ENCODE data around the gene PHC3. TPM values are rescaled to one million over a fixed set of nuclear protein-coding genes. Genes with fewer than 3 reads are reported as not detected.

PHC3 gene
- total RNA-seq, 1 experiment from 2014 or later: 55.4 TPM

DNA sequence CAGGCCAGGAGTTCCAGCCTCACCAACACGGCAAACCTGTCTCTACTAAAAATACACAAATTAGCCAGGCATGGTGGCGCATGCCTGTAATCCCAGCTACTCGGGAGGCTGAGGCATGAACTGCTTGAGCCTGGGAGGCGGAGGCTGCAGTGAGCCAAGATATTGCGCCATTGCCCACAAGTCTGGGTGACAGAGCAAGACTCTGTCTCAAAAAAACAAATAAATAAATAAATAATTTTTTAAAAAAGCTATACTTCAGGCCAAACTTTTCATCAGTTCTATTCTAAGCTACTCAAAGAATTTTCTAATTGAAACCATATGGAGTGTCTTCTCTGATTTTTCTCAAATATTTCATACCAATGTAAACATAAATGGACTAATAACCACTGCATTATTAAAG, 43.5 kb downstream of the PHC3 start:
- no peak for DNase-seq (ENCODE audit: low spot score)
- intact Hi-C loops (cut with micrococcal nuclease; ENCODE audit: unreplicated experiment): no loop called here
- H3K27me3 ChIP-seq (replicated peaks; ENCODE audit: insufficient read depth, low read depth, low read length, poor library complexity): no peaks in the 10 kb centered on the region
- H3K27ac ChIP-seq (ENCODE audit: low read depth, low read length, poor library complexity, severe bottlenecking): no peak overlapping the region
- H3K9me3 ChIP-seq (ENCODE audit: low read depth, low read length, poor library complexity, severe bottlenecking): no peaks in the 10 kb centered on the region
- H3K4me1 ChIP-seq (ENCODE audit: insufficient read depth, low read length, poor library complexity, severe bottlenecking): no peaks in the 10 kb centered on the region
- BruUV-seq (replicated peaks): no TSS peak
- POLR2A ChIA-PET (ENCODE audit: low non-redundant PET): no interaction called here
- no peak for TF ChIP-seq EZH2 (IDR thresholded peaks at IDR 0.05; ENCODE audit: borderline replicate concordance, low read depth, low read length, poor library complexity, severe bottlenecking)
- TF ChIP-seq, protein P1, sequence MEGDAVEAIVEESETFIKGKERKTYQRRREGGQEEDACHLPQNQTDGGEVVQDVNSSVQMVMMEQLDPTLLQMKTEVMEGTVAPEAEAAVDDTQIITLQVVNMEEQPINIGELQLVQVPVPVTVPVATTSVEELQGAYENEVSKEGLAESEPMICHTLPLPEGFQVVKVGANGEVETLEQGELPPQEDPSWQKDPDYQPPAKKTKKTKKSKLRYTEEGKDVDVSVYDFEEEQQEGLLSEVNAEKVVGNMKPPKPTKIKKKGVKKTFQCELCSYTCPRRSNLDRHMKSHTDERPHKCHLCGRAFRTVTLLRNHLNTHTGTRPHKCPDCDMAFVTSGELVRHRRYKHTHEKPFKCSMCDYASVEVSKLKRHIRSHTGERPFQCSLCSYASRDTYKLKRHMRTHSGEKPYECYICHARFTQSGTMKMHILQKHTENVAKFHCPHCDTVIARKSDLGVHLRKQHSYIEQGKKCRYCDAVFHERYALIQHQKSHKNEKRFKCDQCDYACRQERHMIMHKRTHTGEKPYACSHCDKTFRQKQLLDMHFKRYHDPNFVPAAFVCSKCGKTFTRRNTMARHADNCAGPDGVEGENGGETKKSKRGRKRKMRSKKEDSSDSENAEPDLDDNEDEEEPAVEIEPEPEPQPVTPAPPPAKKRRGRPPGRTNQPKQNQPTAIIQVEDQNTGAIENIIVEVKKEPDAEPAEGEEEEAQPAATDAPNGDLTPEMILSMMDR (conservative IDR thresholded peaks at IDR 0.05; ENCODE audit: low read depth, low read length): no peak
- CTCF ChIA-PET: no interaction called here
- H3K36me3 ChIP-seq (ENCODE audit: insufficient read depth, low read length, poor library complexity, severe bottlenecking): peaks cover 19% of the 10 kb centered on the region
- no peak overlapping the region for H3K4me3 ChIP-seq (ENCODE audit: low read depth, low read length, poor library complexity, severe bottlenecking)

GRCh38 chr3:170132335-170132734, 49.2 kb downstream of the PHC3 start:
- no peaks in the 10 kb centered on the region for H3K27me3 ChIP-seq (replicated peaks; ENCODE audit: insufficient read depth, low read depth, low read length, poor library complexity)
- no peak for DNase-seq (ENCODE audit: low spot score)
- H3K27ac ChIP-seq (ENCODE audit: low read depth, low read length, poor library complexity, severe bottlenecking): no peak overlapping the region
- POLR2A ChIA-PET (ENCODE audit: low non-redundant PET): no interaction called here
- H3K36me3 ChIP-seq (ENCODE audit: insufficient read depth, low read length, poor library complexity, severe bottlenecking): peaks cover 39% of the 10 kb centered on the region
- TF ChIP-seq, protein P1 (conservative IDR thresholded peaks at IDR 0.05; ENCODE audit: low read depth, low read length): no peak
- no peak for TF ChIP-seq EZH2 (IDR thresholded peaks at IDR 0.05; ENCODE audit: borderline replicate concordance, low read depth, low read length, poor library complexity, severe bottlenecking)
- CTCF ChIA-PET: no interaction called here
- no TSS peak for BruUV-seq (replicated peaks)
- intact Hi-C loops (cut with micrococcal nuclease; ENCODE audit: unreplicated experiment): no loop called here
- H3K4me3 ChIP-seq (ENCODE audit: low read depth, low read length, poor library complexity, severe bottlenecking): no peak overlapping the region
- H3K4me1 ChIP-seq (ENCODE audit: insufficient read depth, low read length, poor library complexity, severe bottlenecking): peaks cover 33% of the 10 kb centered on the region
- no peaks in the 10 kb centered on the region for H3K9me3 ChIP-seq (ENCODE audit: low read depth, low read length, poor library complexity, severe bottlenecking)

DNA sequence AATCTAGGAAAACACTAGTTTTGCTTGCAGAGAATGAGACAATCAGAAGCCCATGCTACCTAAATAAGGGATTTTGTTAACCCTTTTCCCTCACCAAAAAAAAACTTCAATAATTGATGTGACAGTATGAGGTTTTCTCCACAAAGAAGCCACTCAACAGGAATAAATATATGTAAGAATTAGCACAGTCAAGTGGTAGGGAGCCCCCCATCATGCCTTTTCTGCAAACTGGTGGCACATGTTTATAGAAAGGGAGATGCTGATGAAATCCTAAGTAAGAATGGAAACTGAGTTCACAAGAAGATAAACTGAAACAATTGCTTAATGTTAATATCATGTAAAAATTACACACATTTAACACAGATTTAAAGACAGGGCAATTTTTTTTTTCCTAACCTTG, 51.0 kb downstream of the PHC3 start:
- Histone ChIP-seq H3K36me3 (ENCODE audit: insufficient read depth, low read length, poor library complexity, severe bottlenecking) (peaks cover 29% of the 10 kb centered on the region), H3K4me1 (ENCODE audit: insufficient read depth, low read length, poor library complexity, severe bottlenecking) (peaks cover 33% of the 10 kb centered on the region), H3K27me3 (replicated peaks; ENCODE audit: insufficient read depth, low read depth, low read length, poor library complexity) (no peaks in the 10 kb centered on the region), H3K4me3 (ENCODE audit: low read depth, low read length, poor library complexity, severe bottlenecking) (no peak overlapping the region), H3K27ac (ENCODE audit: low read depth, low read length, poor library complexity, severe bottlenecking) (peak overlapping the region; percentile 49), H3K9me3 (ENCODE audit: low read depth, low read length, poor library complexity, severe bottlenecking) (no peaks in the 10 kb centered on the region)
- intact Hi-C loops (cut with micrococcal nuclease; ENCODE audit: unreplicated experiment): no loop called here
- TF ChIP-seq, protein P1 (conservative IDR thresholded peaks at IDR 0.05; ENCODE audit: low read depth, low read length): no peak
- TF ChIP-seq EZH2 (IDR thresholded peaks at IDR 0.05; ENCODE audit: borderline replicate concordance, low read depth, low read length, poor library complexity, severe bottlenecking): no peak
- ChIA-PET CTCF (no interaction called here), POLR2A (ENCODE audit: low non-redundant PET) (no interaction called here)
- no TSS peak for BruUV-seq (replicated peaks)
- no peak for DNase-seq (ENCODE audit: low spot score)
